GM12891 (cell line): Measurements from ENCODE around the gene CHCHD6.

Experiments
- PAX5 ChIP-seq: IDR thresholded peaks from 2 replicates; pipeline ENCODE4 v1.6.1; 2011; ENCODE audit warnings: low read length, moderate library complexity, mild to moderate bottlenecking; ENCODE audit not compliant: insufficient read depth, severe bottlenecking
- POLR2A ChIP-seq: IDR thresholded peaks from 2 replicates; pipeline ENCODE4 v1.6.1; 2011; ENCODE audit warnings: low read depth, low read length, control low read depth
- POLR2AphosphoS5 ChIP-seq: IDR thresholded peaks from 2 replicates; pipeline ENCODE4 v1.6.1; 2011; ENCODE audit warnings: low read depth, low read length, control low read depth
- SPI1 ChIP-seq: IDR thresholded peaks from 2 replicates; pipeline ENCODE4 v1.6.1; 2011; ENCODE audit warnings: low read depth, low read length, control low read depth
- TAF1 ChIP-seq: IDR thresholded peaks from 2 replicates; pipeline ENCODE4 v1.6.1; 2011; ENCODE audit warnings: low read depth, low read length, control low read depth

GRCh38 chr3:127001486-127002194 lies 297.6 kb downstream of the CHCHD6 start:
- no peak for TF ChIP-seq POLR2A
- TF ChIP-seq POLR2AphosphoS5, result no peak
- no peak for TF ChIP-seq TAF1
- TF ChIP-seq PAX5, result no peak
- no peak for TF ChIP-seq SPI1
